Measurements from ENCODE around the gene SLC8A2.

GRCh38 chr19:47379381-47379938, 92.2 kb downstream of the SLC8A2 start:
- TF ChIP-seq EP300 (IDR thresholded peaks at IDR 0.05; ENCODE audit: borderline replicate concordance in 1 of 2, control insufficient read depth in 1 of 2, low read depth in 2 of 2, low read length in 2 of 2) (no peak), BCL3 (IDR thresholded peaks at IDR 0.05; ENCODE audit: borderline replicate concordance, insufficient read depth, low read depth, low read length, poor library complexity, severe bottlenecking) (no peak), ZNF217 (IDR thresholded peaks at IDR 0.05) (no peak), NBN (IDR thresholded peaks at IDR 0.05) (no peak), EZH2 (IDR thresholded peaks at IDR 0.05; ENCODE audit: borderline replicate concordance, control insufficient read depth, low read depth, low read length) (no peak), CHD1 (IDR thresholded peaks at IDR 0.05; ENCODE audit: low read depth, low read length) (no peak), JUNB (IDR thresholded peaks at IDR 0.05) (no peak), RAD51 (IDR thresholded peaks at IDR 0.05) (no peak), SRF (IDR thresholded peaks at IDR 0.05; ENCODE audit: low read depth in 2 of 2, low read length in 2 of 2) (no peak), RELA (IDR thresholded peaks at IDR 0.05; ENCODE audit: borderline replicate concordance, partially characterized antibody) (no peak), GABPA (IDR thresholded peaks at IDR 0.05; ENCODE audit: low read depth) (no peak)
- TF ChIP-seq, protein P1, sequence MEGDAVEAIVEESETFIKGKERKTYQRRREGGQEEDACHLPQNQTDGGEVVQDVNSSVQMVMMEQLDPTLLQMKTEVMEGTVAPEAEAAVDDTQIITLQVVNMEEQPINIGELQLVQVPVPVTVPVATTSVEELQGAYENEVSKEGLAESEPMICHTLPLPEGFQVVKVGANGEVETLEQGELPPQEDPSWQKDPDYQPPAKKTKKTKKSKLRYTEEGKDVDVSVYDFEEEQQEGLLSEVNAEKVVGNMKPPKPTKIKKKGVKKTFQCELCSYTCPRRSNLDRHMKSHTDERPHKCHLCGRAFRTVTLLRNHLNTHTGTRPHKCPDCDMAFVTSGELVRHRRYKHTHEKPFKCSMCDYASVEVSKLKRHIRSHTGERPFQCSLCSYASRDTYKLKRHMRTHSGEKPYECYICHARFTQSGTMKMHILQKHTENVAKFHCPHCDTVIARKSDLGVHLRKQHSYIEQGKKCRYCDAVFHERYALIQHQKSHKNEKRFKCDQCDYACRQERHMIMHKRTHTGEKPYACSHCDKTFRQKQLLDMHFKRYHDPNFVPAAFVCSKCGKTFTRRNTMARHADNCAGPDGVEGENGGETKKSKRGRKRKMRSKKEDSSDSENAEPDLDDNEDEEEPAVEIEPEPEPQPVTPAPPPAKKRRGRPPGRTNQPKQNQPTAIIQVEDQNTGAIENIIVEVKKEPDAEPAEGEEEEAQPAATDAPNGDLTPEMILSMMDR (IDR thresholded peaks at IDR 0.05 in 2 of 3, conservative IDR thresholded peaks at IDR 0.05 in 1 of 3; ENCODE audit: control insufficient read depth in 2 of 3, extremely low read depth in 1 of 3, insufficient read depth in 1 of 3, low read depth in 3 of 3, low read length in 3 of 3): no peak
- TF ChIP-seq, protein P2, sequence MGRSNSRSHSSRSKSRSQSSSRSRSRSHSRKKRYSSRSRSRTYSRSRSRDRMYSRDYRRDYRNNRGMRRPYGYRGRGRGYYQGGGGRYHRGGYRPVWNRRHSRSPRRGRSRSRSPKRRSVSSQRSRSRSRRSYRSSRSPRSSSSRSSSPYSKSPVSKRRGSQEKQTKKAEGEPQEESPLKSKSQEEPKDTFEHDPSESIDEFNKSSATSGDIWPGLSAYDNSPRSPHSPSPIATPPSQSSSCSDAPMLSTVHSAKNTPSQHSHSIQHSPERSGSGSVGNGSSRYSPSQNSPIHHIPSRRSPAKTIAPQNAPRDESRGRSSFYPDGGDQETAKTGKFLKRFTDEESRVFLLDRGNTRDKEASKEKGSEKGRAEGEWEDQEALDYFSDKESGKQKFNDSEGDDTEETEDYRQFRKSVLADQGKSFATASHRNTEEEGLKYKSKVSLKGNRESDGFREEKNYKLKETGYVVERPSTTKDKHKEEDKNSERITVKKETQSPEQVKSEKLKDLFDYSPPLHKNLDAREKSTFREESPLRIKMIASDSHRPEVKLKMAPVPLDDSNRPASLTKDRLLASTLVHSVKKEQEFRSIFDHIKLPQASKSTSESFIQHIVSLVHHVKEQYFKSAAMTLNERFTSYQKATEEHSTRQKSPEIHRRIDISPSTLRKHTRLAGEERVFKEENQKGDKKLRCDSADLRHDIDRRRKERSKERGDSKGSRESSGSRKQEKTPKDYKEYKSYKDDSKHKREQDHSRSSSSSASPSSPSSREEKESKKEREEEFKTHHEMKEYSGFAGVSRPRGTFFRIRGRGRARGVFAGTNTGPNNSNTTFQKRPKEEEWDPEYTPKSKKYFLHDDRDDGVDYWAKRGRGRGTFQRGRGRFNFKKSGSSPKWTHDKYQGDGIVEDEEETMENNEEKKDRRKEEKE (IDR thresholded peaks at IDR 0.05): no peak
